IMR-90 (cell line): ENCODE results near the gene SAT2.

ENCODE experiments used
- CEBPB ChIP-seq: IDR thresholded peaks from 2 replicates; pipeline ENCODE4 v1.6.1; 2012; ENCODE audit warnings: low read depth, low read length, improper control_type of control experiment
- CTCF ChIP-seq: conservative IDR thresholded peaks from 2 replicates; pipeline ENCODE4 v1.5.1; 2012; ENCODE audit warnings: mild to moderate bottlenecking, low read depth, low read length, improper control_type of control experiment
- POLR2A ChIP-seq: IDR thresholded peaks from 2 replicates; pipeline ENCODE4 v1.6.1; 2012; ENCODE audit warnings: mild to moderate bottlenecking, low read depth, low read length

GRCh38 chr17:7656958-7657609, 29.5 kb upstream of the SAT2 start:
- TF ChIP-seq CTCF (no peak), POLR2A (no peak), CEBPB (no peak)
